Osteocyte (in vitro differentiated cells): ENCODE results near the gene QARS1. TPM values are rescaled to one million over a fixed set of nuclear protein-coding genes. Genes with fewer than 3 reads are reported as not detected.

Source experiments
- DNase-seq: peaks from one replicate; pipeline ENCODE4 v3.0.0; 2021; ENCODE audit warnings: mixed read lengths; ENCODE audit not compliant: unreplicated experiment; ENCODE audit errors: extremely low spot score
- H3K27ac Mint-ChIP-seq: one replicate; pipeline ENCODE4 v1.8.0; 2021; ENCODE audit warnings: mild to moderate bottlenecking, mixed read lengths; ENCODE audit not compliant: unreplicated experiment
- H3K27me3 Mint-ChIP-seq: one replicate; pipeline ENCODE4 v1.8.0; 2021; ENCODE audit warnings: mixed read lengths; ENCODE audit not compliant: unreplicated experiment
- H3K36me3 Mint-ChIP-seq: one replicate; pipeline ENCODE4 v1.8.0; 2021; ENCODE audit warnings: mixed read lengths; ENCODE audit not compliant: unreplicated experiment
- H3K4me1 Mint-ChIP-seq: one replicate; pipeline ENCODE4 v1.8.0; 2021; ENCODE audit warnings: mixed read lengths; ENCODE audit not compliant: unreplicated experiment
- H3K4me3 Mint-ChIP-seq: one replicate; pipeline ENCODE4 v1.8.0; 2021; ENCODE audit warnings: mild to moderate bottlenecking, moderate library complexity, mixed read lengths; ENCODE audit not compliant: unreplicated experiment
- H3K9me3 Mint-ChIP-seq: one replicate; pipeline ENCODE4 v1.8.0; 2021; ENCODE audit warnings: mixed read lengths; ENCODE audit not compliant: unreplicated experiment
- CTCF ChIP-seq: fragments of 200-600 bp; sonication (generic); IDR thresholded peaks from 2 replicates; pipeline ENCODE4 v1.5.0; 2021; ENCODE audit warnings: antibody characterized with exemption, mild to moderate bottlenecking, moderate library complexity
- total RNA-seq: library from RNA; stranded (reverse); gene quantifications from 2 replicates; pipeline ENCODE4 v1.2.1, GENCODE V29; 2021

The QARS1 gene
- total RNA-seq, 1 donor from 2014 or later = 266 TPM

DNA sequence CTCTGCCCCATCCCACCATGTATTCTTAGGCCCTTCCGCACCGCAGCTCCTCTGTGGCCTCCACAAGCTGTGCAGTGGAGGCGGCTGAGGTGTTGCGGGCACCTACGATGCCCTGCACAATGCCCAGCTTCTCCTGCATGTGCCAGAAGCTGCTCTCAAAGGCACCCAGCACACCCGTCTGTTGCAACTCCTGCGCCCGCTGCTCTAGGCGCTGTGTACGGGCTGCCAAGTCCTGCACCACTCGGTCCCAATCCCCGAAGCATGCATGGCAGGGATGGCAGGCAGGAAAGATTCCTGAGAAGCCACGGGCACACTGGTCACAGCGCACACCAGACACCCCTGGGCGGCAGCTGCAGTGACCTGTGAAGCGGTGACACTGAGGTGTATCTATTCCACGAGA is 19.1 kb upstream of the QARS1 start:
- DNase-seq = no peak
- H3K4me1 Mint-ChIP-seq = peaks cover 10% of the 10 kb centered on the region
- H3K9me3 Mint-ChIP-seq = no peaks in the 10 kb centered on the region
- no peak overlapping the region for H3K4me3 Mint-ChIP-seq
- peaks cover 26% of the 10 kb centered on the region for H3K36me3 Mint-ChIP-seq
- no peak for TF ChIP-seq CTCF
- H3K27me3 Mint-ChIP-seq = no peaks in the 10 kb centered on the region
- H3K27ac Mint-ChIP-seq = no peak overlapping the region

DNA sequence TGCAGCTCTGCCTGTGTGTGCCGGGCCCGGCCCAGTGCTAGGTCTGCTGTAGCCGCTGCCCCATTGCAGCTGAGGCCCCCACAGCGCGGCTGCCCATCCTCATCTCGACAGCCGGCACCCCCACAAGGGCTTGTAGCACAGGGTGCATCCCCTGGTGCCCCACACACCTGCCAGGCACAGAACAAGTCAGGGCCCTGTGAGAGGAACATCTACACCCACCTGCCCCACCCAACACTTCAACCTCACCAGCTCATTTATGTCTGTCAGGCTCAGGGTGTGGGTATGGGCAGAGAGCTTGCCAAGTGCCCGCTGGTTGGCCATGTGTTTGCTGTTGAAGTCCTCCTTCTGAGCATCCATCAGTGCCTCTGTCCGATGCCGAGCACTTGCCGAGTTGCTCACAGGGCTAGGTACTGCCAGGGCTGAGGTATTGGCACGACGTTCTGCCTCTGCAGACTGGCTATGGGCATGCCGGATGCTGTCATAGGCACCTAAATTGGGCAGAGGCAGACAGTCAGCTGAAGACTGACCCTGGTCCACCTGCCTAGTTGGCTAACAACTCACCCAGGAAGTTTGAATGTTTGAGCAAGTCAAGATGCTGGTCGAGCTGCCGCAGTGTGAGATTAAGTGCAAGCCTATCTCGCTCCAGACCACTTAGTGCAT is 18.5 kb upstream of the QARS1 start:
- H3K4me3 Mint-ChIP-seq = no peak overlapping the region

GRCh38 chr3:49122451-49122850 is 17.9 kb upstream of the QARS1 start:
- no peaks in the 10 kb centered on the region for H3K9me3 Mint-ChIP-seq
- H3K4me3 Mint-ChIP-seq = no peak overlapping the region
- H3K36me3 Mint-ChIP-seq = peaks cover 25% of the 10 kb centered on the region
- no peaks in the 10 kb centered on the region for H3K27me3 Mint-ChIP-seq
- H3K27ac Mint-ChIP-seq = no peak overlapping the region
- no peak for DNase-seq
- no peak for TF ChIP-seq CTCF
- peaks cover 10% of the 10 kb centered on the region for H3K4me1 Mint-ChIP-seq

More for the DNA sequence above, 18.5 kb upstream of the QARS1 start:
- peaks cover 23% of the 10 kb centered on the region for H3K36me3 Mint-ChIP-seq
- no peaks in the 10 kb centered on the region for H3K27me3 Mint-ChIP-seq
- H3K9me3 Mint-ChIP-seq = no peaks in the 10 kb centered on the region
- H3K4me1 Mint-ChIP-seq = peaks cover 10% of the 10 kb centered on the region
- DNase-seq = no peak
- no peak for TF ChIP-seq CTCF
- H3K27ac Mint-ChIP-seq = no peak overlapping the region

- Mint-ChIP-seq H3K27ac (peak overlapping the region; percentile 88), H3K36me3 (peaks cover 25% of the 10 kb centered on the region), H3K27me3 (no peaks in the 10 kb centered on the region), H3K9me3 (no peaks in the 10 kb centered on the region), H3K4me1 (peaks cover 10% of the 10 kb centered on the region), H3K4me3 (no peak overlapping the region)
- no peak for DNase-seq
- no peak for TF ChIP-seq CTCF
Observed at GRCh38 chr3:49122022-49122421, 17.5 kb upstream of the QARS1 start.

DNA sequence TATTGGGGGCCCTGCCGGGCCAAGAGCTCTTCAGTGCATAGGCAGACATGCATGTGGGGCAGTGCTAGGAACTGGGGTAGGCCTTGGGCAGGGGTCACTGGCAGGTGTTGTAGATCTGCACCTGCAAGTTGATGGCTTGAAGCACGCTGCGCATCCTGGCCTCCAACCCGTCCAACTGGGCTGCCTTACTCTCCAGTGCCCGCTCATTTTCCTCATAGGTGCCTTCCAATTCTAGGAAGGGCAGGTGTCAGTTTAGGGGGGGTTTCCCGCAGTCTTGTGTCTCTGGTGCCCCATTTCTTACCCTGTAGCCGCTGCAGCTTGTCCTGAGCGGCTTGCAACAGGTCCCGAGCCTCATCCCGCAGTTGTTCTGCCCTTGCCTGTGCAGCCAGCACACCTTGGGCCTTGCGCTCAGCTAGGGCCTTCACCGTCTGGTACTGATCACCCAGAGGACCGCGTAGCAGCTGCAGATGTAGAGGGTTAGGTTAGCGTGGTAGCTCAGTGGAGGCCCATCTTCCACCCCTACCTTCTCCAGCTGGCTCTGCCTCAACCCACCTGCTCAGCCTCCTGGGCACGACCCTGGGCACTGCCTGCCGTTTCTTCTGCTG is 16.7 kb upstream of the QARS1 start:
- Mint-ChIP-seq H3K4me3 (peak overlapping the region; percentile 79), H3K9me3 (no peaks in the 10 kb centered on the region), H3K27me3 (no peaks in the 10 kb centered on the region), H3K4me1 (peaks cover 10% of the 10 kb centered on the region), H3K27ac (peak overlapping the region; percentile 88), H3K36me3 (peaks cover 26% of the 10 kb centered on the region)
- no peak for TF ChIP-seq CTCF
- DNase-seq = no peak
